SK-MEL-5 (cell line): ENCODE measurements around the gene MEOX2. TPM values are rescaled to one million over a fixed set of nuclear protein-coding genes. Genes with fewer than 3 reads are reported as not detected.

Source experiments
- DNase-seq: peaks from one replicate; pipeline ENCODE4 v3.0.0-alpha.2; 2016; ENCODE audit warnings: low read depth, low spot score
- in situ Hi-C: cut with HindIII; loops from 2 replicates; pipeline ENCODE4 v1.10.0; 2016; ENCODE audit warnings: low sequenced_read_pairs, high pct_unique_total_duplicates, low pct_unique_long_range_greater_than_20kb
- total RNA-seq: library from RNA; depleted of rRNA; stranded (reverse); fragments of >200 nt; shearing (Covaris generic); gene quantifications from 2 replicates; pipeline ENCODE4 v1.2.3, GENCODE V29; 2014

Gene MEOX2
- total RNA-seq, 1 experiment from 2014 or later, result not detected

- DNase-seq, result no peak
- in situ Hi-C loops, result no loop called here
Observed at GRCh38 chr7:15684871-15685270, 1.6 kb downstream of the MEOX2 start.

GRCh38 chr7:15684111-15684800 is 2.2 kb downstream of the MEOX2 start:
- in situ Hi-C loops, result no loop called here
- DNase-seq, result no peak

- DNase-seq, result no peak
Observed at GRCh38 chr7:15682751-15683245, 3.7 kb downstream of the MEOX2 start.

GRCh38 chr7:15682111-15682510 is 4.4 kb downstream of the MEOX2 start:
- DNase-seq, result no peak
- in situ Hi-C loops, result no loop called here

More at GRCh38 chr7:15682751-15683245, 3.7 kb downstream of the MEOX2 start:
- in situ Hi-C loops, result no loop called here

- in situ Hi-C loops, result no loop called here
- DNase-seq, result no peak
Observed at GRCh38 chr7:15681631-15682030, 4.9 kb downstream of the MEOX2 start.

GRCh38 chr7:15681186-15681585 is 5.3 kb downstream of the MEOX2 start:
- in situ Hi-C loops, result no loop called here
- DNase-seq, result no peak

- no peak for DNase-seq
- in situ Hi-C loops, result no loop called here
Observed at GRCh38 chr7:15680446-15680845, 6.0 kb downstream of the MEOX2 start.

- in situ Hi-C loops, result no loop called here
- no peak for DNase-seq
Observed at GRCh38 chr7:15679306-15679705, 7.2 kb downstream of the MEOX2 start.

GRCh38 chr7:15678653-15679052 is 7.8 kb downstream of the MEOX2 start:
- no peak for DNase-seq

GRCh38 chr7:15675379-15675778 is 11.1 kb downstream of the MEOX2 start:
- no peak for DNase-seq
- in situ Hi-C loops, result no loop called here

More at GRCh38 chr7:15678653-15679052, 7.8 kb downstream of the MEOX2 start:
- in situ Hi-C loops, result no loop called here

GRCh38 chr7:15674586-15674985 is 11.9 kb downstream of the MEOX2 start:
- in situ Hi-C loops, result no loop called here
- DNase-seq, result no peak

- DNase-seq, result no peak
- in situ Hi-C loops, result no loop called here
Observed at GRCh38 chr7:15669443-15670090, 16.9 kb downstream of the MEOX2 start.

- in situ Hi-C loops, result no loop called here
- no peak for DNase-seq
Observed at GRCh38 chr7:15667991-15668390, 18.5 kb downstream of the MEOX2 start.

GRCh38 chr7:15662451-15662850 is 24.0 kb downstream of the MEOX2 start:
- in situ Hi-C loops, result no loop called here
- no peak for DNase-seq

- in situ Hi-C loops, result no loop called here
Observed at GRCh38 chr7:15658247-15658646, 28.2 kb downstream of the MEOX2 start.

GRCh38 chr7:15652776-15653290 is 33.6 kb downstream of the MEOX2 start:
- no peak for DNase-seq
- in situ Hi-C loops, result no loop called here

More at GRCh38 chr7:15658247-15658646, 28.2 kb downstream of the MEOX2 start:
- no peak for DNase-seq

- no peak for DNase-seq
- in situ Hi-C loops, result no loop called here
Observed at GRCh38 chr7:15651693-15652092, 34.8 kb downstream of the MEOX2 start.

- DNase-seq, result peak; percentile 13
- in situ Hi-C loops, result no loop called here
Observed at GRCh38 chr7:15650787-15651186, 35.7 kb downstream of the MEOX2 start.

GRCh38 chr7:15648461-15648961 is 38.0 kb downstream of the MEOX2 start:
- in situ Hi-C loops, result no loop called here
- DNase-seq, result peak; percentile 76
